ENCODE results near the gene SEMA3F. TPM values are rescaled to one million over a fixed set of nuclear protein-coding genes. Genes with fewer than 3 reads are reported as not detected.

The SEMA3F gene
- total RNA-seq, 1 donor from 2014 or later: 10.0 TPM

GRCh38 chr3:50153782-50154475, 1.2 kb upstream of the SEMA3F start:
- DNase-seq (ENCODE audit: low spot score): no peak
- intact Hi-C loops (cut with DNase I): loop anchor here (1.0 kb wide), 1 partner anchor 34 kb away; no protein-coding TSS in a partner anchor

GRCh38 chr3:50154476-50154839, 666 bp upstream of the SEMA3F start:
- no peak for DNase-seq (ENCODE audit: low spot score)
- intact Hi-C loops (cut with DNase I): loop anchor here (1.0 kb wide), 1 partner anchor 34 kb away; no protein-coding TSS in a partner anchor

GRCh38 chr3:50155491-50155878, 361 bp downstream of the SEMA3F start:
- intact Hi-C loops (cut with DNase I): loop anchor here (1.0 kb wide), 1 partner anchor 11 kb away; no protein-coding TSS in a partner anchor
- DNase-seq (ENCODE audit: low spot score): no peak

- no peak for DNase-seq (ENCODE audit: low spot score)
- intact Hi-C loops (cut with DNase I): loop anchor here (1.0 kb wide), 1 partner anchor 10 kb away; no protein-coding TSS in a partner anchor
These were observed 767 bp downstream of the SEMA3F start for GRCh38 chr3:50155891-50156290.

- intact Hi-C loops (cut with DNase I): no loop called here
- no peak for DNase-seq (ENCODE audit: low spot score)
These were observed 1.7 kb downstream of the SEMA3F start for GRCh38 chr3:50156549-50157493.

- intact Hi-C loops (cut with DNase I): no loop called here
- DNase-seq (ENCODE audit: low spot score): no peak
These were observed 2.9 kb downstream of the SEMA3F start for GRCh38 chr3:50157827-50158529.

- DNase-seq (ENCODE audit: low spot score): no peak
- intact Hi-C loops (cut with DNase I): no loop called here
These were observed 3.5 kb downstream of the SEMA3F start for GRCh38 chr3:50158530-50159146.

GRCh38 chr3:50160561-50160983, 5.4 kb downstream of the SEMA3F start:
- no peak for DNase-seq (ENCODE audit: low spot score)
- intact Hi-C loops (cut with DNase I): no loop called here

- intact Hi-C loops (cut with DNase I): no loop called here
- DNase-seq (ENCODE audit: low spot score): no peak
These were observed 6.2 kb downstream of the SEMA3F start for GRCh38 chr3:50161320-50161719.

- no peak for DNase-seq (ENCODE audit: low spot score)
- intact Hi-C loops (cut with DNase I): no loop called here
These were observed 7.1 kb downstream of the SEMA3F start for GRCh38 chr3:50162034-50162883.

GRCh38 chr3:50163572-50164455, 8.7 kb downstream of the SEMA3F start:
- intact Hi-C loops (cut with DNase I): no loop called here
- DNase-seq (ENCODE audit: low spot score): no peak

- intact Hi-C loops (cut with DNase I): no loop called here
- DNase-seq (ENCODE audit: low spot score): no peak
These were observed 9.4 kb downstream of the SEMA3F start for GRCh38 chr3:50164481-50164880.

GRCh38 chr3:50164984-50165909, 10.1 kb downstream of the SEMA3F start:
- intact Hi-C loops (cut with DNase I): no loop called here
- no peak for DNase-seq (ENCODE audit: low spot score)

GRCh38 chr3:50165910-50166538, 10.9 kb downstream of the SEMA3F start:
- DNase-seq (ENCODE audit: low spot score): no peak
- intact Hi-C loops (cut with DNase I): loop anchor here (1.0 to 2.0 kb wide), 2 partner anchors 11 to 23 kb away; partner anchors contain the start of gene SEMA3F

- DNase-seq (ENCODE audit: low spot score): no peak
- intact Hi-C loops (cut with DNase I): loop anchor here (1.0 to 2.0 kb wide), 2 partner anchors 11 to 22 kb away; partner anchors contain the start of gene SEMA3F
These were observed 11.5 kb downstream of the SEMA3F start for GRCh38 chr3:50166620-50167019.

All from cardiac septum (tissue), 1 donor.